ENCODE results near the gene TNFSF18.
A peak's percentile ranks its signal among the peaks of the same experiment; 100 is the strongest.

The TNFSF18 gene

DNA sequence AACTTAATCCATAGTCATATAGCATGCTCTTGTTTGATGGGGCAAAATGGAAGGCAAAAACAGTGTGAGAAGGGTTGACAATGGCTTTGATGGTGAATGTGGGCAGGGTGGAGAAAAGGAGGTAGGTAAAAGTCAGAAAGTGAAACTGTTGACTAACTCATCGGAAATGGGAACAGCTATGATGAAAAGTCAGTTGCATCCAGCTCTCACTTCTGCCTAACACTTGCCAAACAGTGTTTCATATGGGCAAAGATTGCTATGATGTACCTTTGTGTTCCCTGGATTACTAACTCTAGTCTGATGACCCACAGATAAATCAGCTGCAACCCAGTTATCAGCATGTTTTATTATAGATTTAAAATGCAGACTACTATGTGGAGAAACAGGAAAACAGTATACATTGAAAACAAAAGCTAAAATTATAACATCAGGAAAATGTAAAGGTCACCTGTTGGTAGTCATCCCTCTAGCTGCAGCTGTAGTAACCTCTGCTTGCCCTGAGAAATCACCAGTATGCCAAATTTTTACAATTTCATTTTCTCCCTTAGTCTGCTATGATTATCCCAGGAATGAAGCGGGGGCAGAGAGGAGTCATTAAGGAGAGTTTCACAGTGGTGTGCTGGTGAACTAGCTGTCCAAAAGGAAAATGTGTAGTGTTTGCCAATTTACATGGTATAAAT is 11.7 kb downstream of the TNFSF18 start:
- DNase-seq (ENCODE audit: low read depth) = no peak

GRCh38 chr1:173024543-173024942 is 26.2 kb downstream of the TNFSF18 start:
- no peak for DNase-seq (ENCODE audit: low read depth)

GRCh38 chr1:173023343-173023742 is 27.4 kb downstream of the TNFSF18 start:
- DNase-seq (ENCODE audit: low read depth) = no peak

DNA sequence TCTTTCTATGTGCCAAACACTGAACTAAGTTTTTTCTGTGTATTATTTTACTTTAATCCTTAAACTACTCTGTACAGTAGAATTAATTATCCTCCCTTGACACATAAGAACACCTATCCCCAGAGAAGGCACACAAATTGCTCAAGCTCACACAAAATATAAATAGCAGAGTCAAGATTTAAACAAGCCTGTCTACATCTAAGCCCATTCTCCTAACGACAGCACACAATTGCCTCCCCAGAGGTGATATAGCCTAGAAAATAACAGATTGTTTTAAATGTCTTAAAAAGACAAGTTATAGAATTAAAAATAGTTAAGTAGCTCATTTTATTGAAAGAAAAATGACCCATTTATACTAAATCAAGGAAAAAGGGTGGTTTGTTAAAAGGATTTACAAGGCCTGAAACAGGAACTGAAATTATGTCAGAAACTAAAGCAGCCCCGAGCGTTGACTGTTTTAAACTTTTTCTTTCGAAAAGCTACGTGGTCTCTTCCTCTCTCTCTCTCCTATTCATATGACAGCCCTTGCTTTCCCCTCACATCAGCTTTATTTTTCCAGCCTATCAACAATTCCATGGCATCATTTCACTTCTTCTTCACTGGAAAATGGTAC is 30.5 kb downstream of the TNFSF18 start:
- no peak for DNase-seq (ENCODE audit: low read depth)

DNA sequence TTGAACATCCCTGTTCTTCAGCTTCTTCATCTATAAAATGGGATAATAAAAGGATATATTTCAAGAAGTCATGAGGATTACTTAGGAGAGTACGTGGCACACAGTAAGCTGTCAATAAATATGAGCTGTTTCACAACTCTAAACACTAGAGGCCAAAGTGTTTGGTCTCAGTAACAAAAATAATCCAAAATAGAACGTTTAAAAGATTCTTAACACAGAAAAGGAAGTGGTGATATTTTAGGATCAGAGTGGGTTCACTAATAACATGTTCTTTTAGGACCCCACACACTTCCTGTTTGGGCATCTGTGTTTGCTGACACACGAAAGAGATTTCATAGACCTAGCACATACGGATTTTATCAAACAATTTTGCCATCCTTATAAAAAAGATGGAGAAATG is 32.9 kb downstream of the TNFSF18 start:
- DNase-seq (ENCODE audit: low read depth) = no peak

DNA sequence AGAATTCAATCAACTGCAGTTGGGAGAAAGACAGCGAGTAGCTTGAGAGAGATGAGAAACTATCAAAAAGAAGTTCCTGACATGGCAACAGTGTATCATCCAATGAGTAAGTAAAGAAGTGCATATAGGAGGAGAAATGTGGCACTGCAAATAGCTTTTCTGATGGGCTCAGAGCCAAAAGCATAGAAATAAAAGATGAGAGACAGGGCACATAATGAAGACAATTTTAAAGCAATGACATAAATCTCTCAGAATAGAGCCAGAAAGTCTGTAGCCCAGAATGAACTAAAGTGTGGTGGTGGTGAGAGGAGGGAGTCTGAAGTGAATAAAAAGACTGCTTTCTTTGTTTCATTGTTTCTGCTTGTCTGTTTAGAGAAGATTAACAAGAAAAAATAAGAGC is 34.3 kb downstream of the TNFSF18 start:
- DNase-seq (ENCODE audit: low read depth) = no peak

GRCh38 chr1:173015629-173016028 is 35.1 kb downstream of the TNFSF18 start:
- no peak for DNase-seq (ENCODE audit: low read depth)

- DNase-seq (ENCODE audit: low read depth) = no peak
Measured at GRCh38 chr1:173014160-173014559, 36.6 kb downstream of the TNFSF18 start.

DNA sequence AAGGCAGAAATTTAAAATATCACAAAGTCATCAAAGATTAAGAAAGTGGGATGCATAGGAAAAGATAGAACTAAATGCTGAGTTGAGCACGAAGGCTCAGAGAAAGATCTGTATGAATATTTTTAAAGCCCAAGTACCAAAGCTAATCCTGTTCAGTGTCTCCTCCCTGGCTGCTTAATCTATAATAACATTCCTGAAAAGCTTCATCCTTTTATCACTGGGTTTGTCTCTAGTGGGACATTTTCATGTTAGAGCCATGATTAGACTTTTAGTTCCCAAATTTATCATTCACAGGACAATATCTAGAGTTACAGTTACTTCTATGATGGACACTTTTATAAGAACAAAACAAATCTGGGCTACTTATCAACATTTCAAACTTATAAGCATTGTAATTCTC is 38.6 kb downstream of the TNFSF18 start:
- no peak for DNase-seq (ENCODE audit: low read depth)

GRCh38 chr1:173009597-173009996 is 41.1 kb downstream of the TNFSF18 start:
- DNase-seq (ENCODE audit: low read depth) = no peak

DNA sequence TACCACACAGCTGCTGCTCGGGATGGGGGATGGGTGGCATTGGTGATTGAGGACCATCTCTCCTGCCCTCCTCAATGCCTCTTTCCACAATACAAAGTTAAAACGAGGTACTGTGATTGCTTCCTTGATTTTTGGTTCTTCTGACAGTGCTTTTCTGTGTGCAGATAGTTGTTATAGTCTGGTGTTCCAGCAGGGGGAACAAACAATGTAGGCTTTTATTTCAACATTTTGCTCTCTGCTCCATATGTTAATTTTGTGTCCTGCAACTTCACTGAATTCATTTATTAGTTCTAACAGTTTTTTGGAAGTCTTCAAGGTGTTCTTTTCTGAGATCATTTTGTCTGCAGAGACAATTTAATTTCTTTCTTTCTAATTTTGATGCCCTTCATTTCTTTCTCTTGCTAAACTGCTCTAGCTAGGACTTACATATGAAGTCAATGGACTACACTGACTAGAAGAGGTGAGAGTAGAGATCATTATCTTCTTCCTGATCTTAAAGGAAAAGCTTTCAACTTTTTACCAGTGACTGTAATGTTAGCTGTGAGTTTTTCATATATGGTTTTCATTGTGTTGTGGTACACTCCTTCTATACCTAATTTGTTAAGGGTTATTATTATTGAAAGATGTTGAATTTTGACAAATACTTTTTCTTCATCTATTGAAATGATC is 45.4 kb downstream of the TNFSF18 start:
- no peak for DNase-seq (ENCODE audit: low read depth)

DNA sequence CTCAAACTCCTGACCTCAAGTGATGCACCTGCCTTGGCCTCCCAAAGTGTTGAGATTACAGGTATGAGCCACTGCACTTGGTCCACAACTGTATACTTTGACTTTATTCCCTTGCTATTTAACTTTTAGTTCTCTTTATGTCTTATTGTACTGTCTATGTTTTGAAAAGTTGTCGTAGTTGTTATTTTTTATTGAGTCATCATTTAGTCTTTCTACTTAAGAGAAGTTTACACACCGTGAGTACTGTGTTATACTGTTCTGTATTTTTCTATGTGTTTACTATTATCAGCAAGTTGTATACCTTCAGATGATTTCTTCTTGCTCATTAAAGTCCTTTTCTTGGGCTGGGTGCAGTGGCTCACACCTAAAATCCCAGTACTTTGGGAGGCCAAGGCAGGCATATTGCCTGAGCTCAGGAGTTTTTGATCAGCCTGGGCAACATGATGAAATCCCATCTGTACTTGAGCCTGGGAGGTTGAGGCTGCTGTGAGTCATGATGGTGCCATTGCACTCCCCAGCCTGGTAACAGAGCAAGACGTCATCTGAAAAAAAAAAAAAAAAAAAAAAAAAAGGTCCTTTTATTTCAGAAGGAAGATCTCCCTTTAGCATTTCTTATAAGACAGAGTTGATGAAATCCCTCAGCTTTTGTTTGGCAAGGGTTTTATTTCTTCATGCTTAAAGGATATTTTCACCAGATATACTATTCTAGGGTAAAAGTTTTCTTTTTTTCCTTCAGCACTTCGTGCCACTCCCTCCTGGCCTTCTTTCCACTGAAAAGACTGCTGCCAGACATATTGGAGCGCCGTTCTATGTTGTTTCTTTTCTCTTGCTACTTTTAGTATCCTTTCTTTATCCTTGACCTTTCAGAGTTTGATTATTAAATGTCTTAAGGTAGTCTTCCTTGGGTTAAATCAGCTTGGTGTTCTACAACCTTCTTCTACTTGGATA is 47.6 kb downstream of the TNFSF18 start:
- peak; percentile 75 for DNase-seq (ENCODE audit: low read depth)

DNA sequence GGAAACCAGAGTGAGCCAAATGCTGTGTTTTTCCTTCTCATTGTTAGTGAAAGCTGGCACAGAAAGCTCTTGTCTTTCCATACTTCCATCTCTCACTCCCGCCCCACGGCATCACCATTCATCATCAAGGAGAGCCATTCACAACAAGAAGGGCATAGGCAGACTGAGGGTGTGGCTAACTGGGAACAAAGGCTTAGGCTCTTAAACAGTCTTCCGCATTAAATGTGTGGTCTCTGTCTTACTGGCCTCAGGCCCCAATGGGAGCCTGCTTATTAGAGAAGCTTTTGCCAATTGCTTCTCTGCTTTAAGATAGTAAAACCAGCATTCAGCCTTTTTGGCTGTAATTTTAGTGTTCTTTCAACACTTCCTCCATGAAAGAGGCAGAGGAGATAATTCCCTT is 51.4 kb downstream of the TNFSF18 start:
- DNase-seq (ENCODE audit: low read depth) = no peak

- DNase-seq (ENCODE audit: low read depth) = no peak
Measured at GRCh38 chr1:172997941-172998361, 52.8 kb downstream of the TNFSF18 start.

DNA sequence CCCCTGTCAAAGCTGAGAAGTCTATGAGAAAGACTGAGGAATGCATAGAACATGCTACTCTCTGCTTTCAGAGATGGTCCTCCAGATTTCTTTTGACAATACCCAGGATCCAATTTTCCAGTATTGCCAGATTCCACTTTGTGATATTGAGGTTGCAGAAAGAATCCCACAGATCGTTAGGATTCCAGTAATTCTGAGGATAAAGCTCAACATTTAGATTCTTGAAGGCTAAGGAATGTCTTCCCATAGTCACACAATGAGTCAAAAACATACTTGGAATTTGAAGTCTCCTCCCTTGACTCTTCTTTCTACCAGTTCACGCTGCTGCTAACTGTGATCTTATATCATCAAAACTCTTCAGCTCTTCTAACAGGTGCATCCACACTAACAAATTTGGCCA is 57.1 kb downstream of the TNFSF18 start:
- no peak for DNase-seq (ENCODE audit: low read depth)

GRCh38 chr1:172991674-172992400 is 58.9 kb downstream of the TNFSF18 start:
- DNase-seq (ENCODE audit: low read depth) = no peak

- DNase-seq (ENCODE audit: low read depth) = no peak
Measured at GRCh38 chr1:172990598-172991215, 60.0 kb downstream of the TNFSF18 start.

Measured in HS-5 (cell line).